ENCODE data around the gene NFATC3. TPM values are rescaled to one million over a fixed set of nuclear protein-coding genes. Genes with fewer than 3 reads are reported as not detected.

The NFATC3 gene
- total and polyA plus RNA-seq, 2 donors (not counting 1 experiment from before 2014, with no cell fraction given) = 33.4 to 115 TPM

GRCh38 chr16:68090533-68090932 lies 5.4 kb downstream of the NFATC3 start:
- Histone ChIP-seq H3K4me3 (ENCODE audit: control extremely low read depth in 1 of 5, extremely low read depth in 1 of 5, insufficient read depth in 1 of 5, low read depth in 2 of 5, low read length in 4 of 5) (peak overlapping the region; percentile 16 to 55 (median 32)), H3K4me2 (replicated peaks; ENCODE audit: low read depth, low read length, poor library complexity, severe bottlenecking) (peak overlapping the region; percentile 65)
- TF ChIP-seq EZH2 (IDR thresholded peaks at IDR 0.05; ENCODE audit: borderline replicate concordance, insufficient read depth, low read depth, low read length, poor library complexity, severe bottlenecking) (no peak), CTCF (IDR thresholded peaks at IDR 0.05) (no peak)

More at GRCh38 chr16:68090533-68090932, 5.4 kb downstream of the NFATC3 start:
- peaks cover 62 to 79% of the 10 kb centered on the region in 2 donors for H3K4me1 ChIP-seq (ENCODE audit: control insufficient read depth in 2 of 2, insufficient read depth in 2 of 2, low read length in 2 of 2)
- peaks cover 45% of the 10 kb centered on the region for H4K20me1 ChIP-seq (ENCODE audit: control insufficient read depth, insufficient read depth, low read length, poor library complexity, severe bottlenecking)
- POLR2A ChIA-PET = no interaction called here
- no CpG with 5 or more reads among the region's 3 CpGs for WGBS (ENCODE audit: insufficient coverage)
- peak overlapping the region; percentile 45 for H3K9ac ChIP-seq (ENCODE audit: low read length)
- peak overlapping the region; percentile 34 to 75 for H3K27ac ChIP-seq (ENCODE audit: low read length in 2 of 2)
- H3K36me3 ChIP-seq (replicated peaks in 1 of 2; ENCODE audit: control extremely low read depth in 1 of 2, control insufficient read depth in 1 of 2, extremely low read depth in 1 of 2, insufficient read depth in 2 of 2, low read length in 1 of 2) = no peaks in the 10 kb centered on the region
- Mint-ChIP-seq H3K27ac (peak overlapping the region; percentile 73), H3K4me3 (peak overlapping the region; percentile 73), H3K27me3 (no peaks in the 10 kb centered on the region), H3K4me1 (peaks cover 74% of the 10 kb centered on the region), H3K9me3 (ENCODE audit: insufficient read depth) (no peaks in the 10 kb centered on the region)
- CTCF ChIA-PET = interaction anchor here (1.5 to 4.8 kb wide), 4 partner anchors 9 to 29 kb away, joined by 4 to 57 read pairs (median 6); no protein-coding TSS in a partner anchor
- H3K9me3 ChIP-seq (ENCODE audit: control extremely low read depth in 1 of 3, control insufficient read depth in 2 of 3, insufficient read depth in 1 of 3, low read length in 2 of 3) = no peaks in the 10 kb centered on the region
- ATAC-seq (ENCODE audit: low read depth) (no peak), DNase-seq (peak; percentile 44)
- H3K79me2 ChIP-seq (ENCODE audit: control insufficient read depth, insufficient read depth, low read length) = peaks cover 90% of the 10 kb centered on the region
- intact Hi-C loops (cut with micrococcal nuclease) = no loop called here
- no peak overlapping the region for H2AFZ ChIP-seq (ENCODE audit: insufficient read depth, low read depth, low read length, poor library complexity, severe bottlenecking)
- H3K27me3 ChIP-seq (replicated peaks in 1 of 4; ENCODE audit: control extremely low read depth in 1 of 4, control insufficient read depth in 3 of 4, insufficient read depth in 4 of 4, low read length in 3 of 4) = no peaks in the 10 kb centered on the region

Measured in B cell (primary cell).